HS-27A (cell line): ENCODE data around the gene PIH1D1.

ENCODE experiments used
- DNase-seq: peaks from one replicate; pipeline ENCODE4 v3.0.0-alpha.2; 2012; ENCODE audit warnings: low read depth, missing footprints

Gene PIH1D1

GRCh38 chr19:49420227-49420626, 31.4 kb downstream of the PIH1D1 start:
- no peak for DNase-seq

DNA sequence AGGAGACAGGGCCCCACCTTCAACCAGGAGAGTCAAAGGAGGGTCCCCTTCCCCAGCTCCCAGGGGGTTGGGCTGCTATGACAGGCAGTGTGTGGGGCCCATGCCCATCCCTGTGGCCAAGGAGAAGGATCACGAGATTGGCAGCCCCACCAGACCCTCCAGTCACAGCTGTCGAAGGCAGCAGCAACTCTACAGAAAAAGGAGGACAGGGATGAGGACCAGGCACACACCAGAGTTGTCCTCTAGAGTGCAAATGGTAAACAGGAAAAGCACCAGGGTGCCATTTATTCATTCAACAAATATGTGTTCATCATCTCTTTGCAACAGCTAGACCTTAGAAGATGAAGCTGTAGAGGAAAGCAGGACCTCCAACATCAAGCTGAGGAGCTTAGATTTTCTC, 32.4 kb downstream of the PIH1D1 start:
- DNase-seq = no peak

DNA sequence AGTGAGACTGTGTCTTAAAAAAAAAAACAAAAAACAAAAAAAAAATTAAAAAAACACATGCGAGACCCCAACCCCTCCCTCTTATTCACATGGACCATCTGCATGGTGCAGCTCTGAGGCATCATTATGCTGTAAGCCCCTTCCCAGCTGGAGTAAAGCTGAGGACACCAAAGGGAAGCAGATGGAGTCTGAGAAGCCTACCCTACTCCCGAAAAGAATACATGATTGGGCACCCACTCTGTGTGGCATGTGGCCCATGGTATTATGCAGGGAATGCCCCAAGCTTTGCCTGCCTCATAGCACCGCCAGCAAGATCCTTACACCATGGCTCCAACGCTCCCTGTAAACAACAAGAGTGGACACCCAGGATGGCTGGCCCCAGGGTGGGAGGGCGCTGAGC, 33.1 kb downstream of the PIH1D1 start:
- DNase-seq = no peak

DNA sequence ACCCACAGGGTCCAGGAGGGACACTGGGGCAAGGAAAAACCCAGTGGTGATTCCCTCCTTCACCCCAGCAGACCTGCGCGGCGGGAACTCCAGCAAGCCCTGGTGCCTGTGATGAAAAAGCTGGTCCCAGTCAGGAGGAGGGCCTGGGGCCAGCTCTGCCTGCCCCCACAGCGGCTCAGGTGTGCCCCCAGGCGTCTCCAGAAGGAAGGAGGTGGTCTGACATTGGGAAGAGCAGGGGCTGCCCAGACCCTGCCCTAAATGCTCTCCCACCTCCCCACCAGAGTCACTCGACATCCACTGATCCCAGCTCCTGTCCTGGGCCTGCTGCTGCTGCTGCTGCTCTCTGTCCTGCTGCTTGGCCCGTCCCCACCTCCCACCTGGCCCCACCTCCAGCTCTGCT, 34.5 kb downstream of the PIH1D1 start:
- no peak for DNase-seq

DNA sequence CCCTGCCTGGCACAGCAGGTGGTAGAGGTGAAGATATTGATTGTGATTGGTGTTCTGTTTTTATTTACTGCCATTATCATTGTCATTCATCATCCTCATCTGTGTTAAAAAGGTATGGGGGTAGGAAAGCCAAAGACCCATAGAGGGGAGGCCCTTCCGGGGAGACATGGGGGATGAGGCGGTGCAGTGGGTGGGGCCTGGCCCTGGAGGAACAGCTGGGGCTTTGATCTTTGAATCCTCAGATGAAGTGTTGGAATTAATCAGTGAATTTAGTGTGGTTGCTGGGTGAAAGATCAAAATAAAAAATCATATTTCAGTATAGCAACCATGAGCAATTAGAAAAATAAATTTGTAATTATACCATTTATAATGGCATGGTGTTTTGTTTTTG, 35.8 kb downstream of the PIH1D1 start:
- DNase-seq = no peak

DNA sequence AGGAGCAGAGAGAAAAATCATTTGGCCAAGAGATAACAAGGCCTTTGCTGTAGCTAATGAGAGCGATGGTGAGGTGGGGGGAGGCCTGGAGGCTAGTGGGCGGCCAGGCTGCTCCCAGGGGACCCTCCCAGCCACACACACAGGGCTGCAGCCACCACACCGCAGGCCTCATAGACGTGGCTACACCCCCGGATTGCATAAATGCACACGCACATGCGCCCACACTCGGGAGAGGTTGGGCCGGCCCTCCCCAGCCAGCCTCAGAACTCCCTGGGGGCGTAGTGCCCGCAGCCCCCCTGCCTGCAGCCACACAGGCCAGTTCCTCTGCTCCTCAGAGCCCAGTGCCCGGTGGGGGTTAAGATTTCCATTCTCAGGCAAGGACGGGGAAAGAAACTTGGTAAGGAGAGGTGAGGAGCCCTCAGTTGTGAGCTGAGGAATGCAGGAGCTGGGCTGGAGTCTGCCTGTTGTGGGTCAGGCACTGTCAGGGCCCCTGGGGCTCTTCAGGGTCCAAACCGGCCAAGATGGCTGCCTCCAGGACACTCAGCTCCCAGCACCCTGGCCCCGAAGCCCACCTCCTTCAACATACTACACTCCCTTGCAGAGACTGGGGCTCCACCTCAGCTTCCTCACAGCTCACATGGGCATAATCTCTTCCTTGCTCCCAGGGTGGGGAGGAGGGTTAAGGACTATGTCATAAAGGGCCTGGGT, 36.4 kb downstream of the PIH1D1 start:
- no peak for DNase-seq

GRCh38 chr19:49414256-49414655, 37.4 kb downstream of the PIH1D1 start:
- DNase-seq = no peak

GRCh38 chr19:49413348-49413747, 38.3 kb downstream of the PIH1D1 start:
- no peak for DNase-seq

- DNase-seq = no peak
Measured at GRCh38 chr19:49411681-49412326, 39.8 kb downstream of the PIH1D1 start.

DNA sequence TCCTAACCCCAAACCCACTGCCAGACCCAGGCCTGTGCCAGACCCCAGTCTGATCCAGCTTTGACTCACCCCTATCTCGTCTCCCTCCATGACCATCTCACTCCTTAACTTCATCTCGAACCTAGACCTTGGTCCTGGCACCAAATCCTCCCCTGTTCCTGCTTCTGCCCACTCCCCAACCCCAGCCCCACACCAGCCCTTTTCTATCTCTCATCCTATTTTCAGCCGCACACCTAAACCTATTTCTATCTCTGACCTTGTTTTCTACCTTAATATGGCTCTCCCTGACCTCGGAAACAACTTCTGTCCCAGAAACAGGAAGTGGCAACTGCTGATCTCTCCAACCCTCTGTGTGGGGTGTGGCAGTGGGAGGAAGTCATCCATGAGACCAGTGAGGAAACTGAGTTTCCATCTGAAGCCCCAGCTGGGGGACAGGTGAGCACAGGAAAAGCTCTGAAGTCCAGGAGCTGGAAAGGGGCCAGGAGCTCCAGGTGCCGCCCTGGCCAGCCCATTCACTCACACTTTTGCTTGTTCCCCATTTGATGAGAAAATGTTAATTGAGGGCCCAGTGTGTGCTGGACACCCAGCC, 42.1 kb downstream of the PIH1D1 start:
- DNase-seq = no peak

DNA sequence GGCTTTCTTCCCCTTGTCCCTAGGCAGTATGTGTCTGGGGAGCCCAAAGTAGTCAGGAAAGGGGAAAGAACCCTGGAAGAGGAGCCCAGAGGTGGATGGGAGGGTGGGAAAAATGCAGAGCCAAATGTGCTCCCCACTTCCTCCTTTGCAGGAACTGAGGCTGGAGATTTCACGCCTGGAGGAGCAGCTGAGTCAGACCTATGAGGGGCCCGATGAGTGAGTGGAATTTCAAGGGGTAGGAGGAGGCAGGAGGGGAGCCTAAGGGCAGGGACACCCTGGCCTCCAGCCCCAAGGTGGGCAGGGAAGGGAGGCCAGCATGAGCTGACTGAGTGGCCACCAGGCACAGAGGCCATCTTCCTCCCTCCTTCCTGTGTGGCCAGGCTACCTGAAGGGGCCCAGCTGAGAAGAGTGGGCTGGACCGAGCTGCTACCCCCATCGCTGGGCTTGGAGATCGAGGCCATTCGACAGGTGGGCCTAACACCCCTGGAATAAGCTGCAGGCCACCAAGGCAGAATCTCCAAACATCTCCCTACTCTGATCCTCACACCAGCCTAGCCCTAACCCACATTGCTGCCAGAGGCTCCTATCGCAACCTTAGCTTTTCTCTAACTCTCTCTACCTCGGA, 42.7 kb downstream of the PIH1D1 start:
- no peak for DNase-seq

DNA sequence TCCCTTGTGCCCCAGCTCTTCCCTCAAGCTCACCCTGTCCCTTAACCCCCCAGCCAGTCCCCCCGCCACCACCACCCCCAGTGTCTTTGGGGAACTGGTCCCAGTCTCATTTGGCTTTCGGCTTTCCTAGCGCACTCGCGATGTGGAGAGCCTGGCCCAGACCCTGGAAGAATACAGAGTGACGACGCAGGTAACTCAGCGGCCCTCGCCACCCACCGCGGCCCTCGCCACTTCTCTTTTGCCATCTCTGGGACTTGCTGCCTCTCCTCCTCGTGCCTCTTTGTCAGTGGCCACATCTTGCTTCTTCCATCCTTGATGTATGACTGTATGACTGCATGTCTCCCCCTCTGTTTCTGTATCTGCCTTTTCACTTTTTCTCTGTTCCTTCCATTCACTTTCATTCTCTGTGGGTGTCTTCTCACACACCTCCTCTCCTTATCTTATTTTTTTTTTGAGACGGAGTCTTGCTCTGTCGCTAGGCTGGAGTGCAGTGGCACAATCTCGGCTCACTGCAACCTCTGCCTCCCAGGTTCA, 44.1 kb downstream of the PIH1D1 start:
- DNase-seq = no peak

DNA sequence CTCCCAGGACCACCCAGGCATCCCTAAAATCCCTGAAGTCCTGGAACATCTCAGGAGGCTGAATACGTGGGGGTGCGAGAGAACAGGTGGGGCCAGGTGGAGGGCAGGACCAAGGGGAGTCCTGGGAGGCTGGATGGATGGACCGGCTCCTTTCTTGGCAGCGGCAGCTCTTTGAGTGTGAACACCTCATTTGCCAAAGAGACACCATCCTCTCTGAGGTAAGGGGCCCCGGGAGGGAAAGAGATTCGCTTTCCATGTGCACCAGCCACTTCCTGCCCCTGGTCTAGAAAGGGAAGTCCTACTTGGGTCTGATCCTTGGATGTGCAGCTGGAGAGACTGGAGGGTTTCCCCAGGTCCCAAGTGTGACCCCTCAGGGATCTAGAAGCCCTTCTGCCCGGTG, 44.5 kb downstream of the PIH1D1 start:
- no peak for DNase-seq

- DNase-seq = no peak
Measured at GRCh38 chr19:49403404-49404187, 48.0 kb downstream of the PIH1D1 start.

DNA sequence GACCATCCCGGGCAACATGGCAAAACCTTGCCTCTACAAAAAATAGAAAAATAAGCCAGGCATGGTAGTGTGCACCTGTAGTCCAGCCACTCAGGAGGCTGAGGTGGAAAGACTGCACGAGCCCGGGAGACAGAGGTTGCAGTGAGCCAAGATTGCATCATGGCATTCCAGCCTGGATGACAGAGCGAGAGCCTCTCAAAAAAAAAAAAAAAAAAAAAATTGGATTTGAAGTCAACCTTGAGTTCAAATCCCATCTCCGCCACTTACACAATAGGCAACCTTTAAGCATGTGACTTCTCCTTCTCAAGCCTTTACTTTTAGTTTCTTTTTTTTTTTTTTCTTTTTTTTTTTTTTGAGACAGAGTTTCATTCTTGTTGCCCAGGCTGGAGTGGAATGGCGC, 51.6 kb downstream of the PIH1D1 start:
- no peak for DNase-seq

DNA sequence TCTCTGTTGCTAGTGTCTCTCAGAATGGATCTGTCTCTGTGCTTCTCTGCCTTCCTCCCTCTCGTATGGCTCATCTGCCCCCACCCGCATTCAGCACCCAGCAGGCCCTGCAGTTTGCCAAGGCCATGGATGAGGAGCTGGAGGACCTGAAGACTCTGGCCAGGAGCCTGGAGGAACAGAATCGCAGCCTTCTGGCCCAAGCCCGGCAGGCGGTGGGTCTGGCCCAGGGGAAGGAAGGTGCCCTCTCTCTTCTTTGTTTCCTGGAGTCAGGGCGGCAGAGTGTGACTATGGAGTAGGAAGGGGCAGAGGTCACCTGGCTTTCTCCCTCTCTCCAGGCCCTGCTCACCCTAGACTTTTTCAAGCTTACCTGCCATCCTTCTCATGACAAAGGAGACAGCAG, 52.7 kb downstream of the PIH1D1 start:
- no peak for DNase-seq

GRCh38 chr19:49398001-49398615, 53.5 kb downstream of the PIH1D1 start:
- no peak for DNase-seq

DNA sequence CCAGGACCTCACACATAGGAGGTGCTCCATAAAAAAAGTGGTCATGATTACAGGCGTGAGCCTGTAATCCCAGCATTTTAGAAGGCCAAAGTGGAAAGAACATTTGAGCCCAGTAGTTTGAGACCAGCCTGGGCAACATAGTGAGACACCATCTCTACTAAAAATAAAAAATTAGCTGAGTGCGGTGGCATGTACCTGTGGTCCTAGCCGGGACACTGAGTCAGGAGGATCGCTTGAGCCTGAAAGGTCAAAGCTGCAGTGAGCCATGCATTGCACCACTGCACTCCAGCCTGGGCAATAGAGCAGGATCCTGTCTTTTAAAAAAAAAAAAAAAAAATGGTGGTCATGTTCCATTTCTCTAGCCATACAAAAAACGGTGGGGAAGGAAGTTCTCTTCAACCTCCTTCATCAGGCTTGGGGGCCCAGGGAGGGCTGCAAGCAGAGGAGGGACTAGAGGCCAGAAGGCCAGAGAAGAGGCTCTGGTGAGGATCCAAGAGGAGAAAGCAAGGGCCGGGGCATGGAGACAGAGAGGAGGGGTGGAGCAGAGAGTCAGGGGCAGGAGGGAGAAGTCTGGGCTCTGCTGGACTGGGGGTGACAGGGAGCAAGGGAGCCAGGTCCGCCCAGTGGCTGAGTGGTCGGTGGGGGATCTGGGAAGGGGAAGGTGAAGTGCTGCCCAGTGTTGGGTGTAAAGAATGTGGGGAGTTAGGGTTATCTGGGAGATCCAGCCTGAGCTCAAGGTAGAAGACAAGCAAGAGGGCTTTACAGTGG, 54.7 kb downstream of the PIH1D1 start:
- DNase-seq = no peak
